ENCODE measurements around the gene HOXA7.
A peak's percentile ranks its signal among the peaks of the same experiment; 100 is the strongest.

HOXA7 gene

DNA sequence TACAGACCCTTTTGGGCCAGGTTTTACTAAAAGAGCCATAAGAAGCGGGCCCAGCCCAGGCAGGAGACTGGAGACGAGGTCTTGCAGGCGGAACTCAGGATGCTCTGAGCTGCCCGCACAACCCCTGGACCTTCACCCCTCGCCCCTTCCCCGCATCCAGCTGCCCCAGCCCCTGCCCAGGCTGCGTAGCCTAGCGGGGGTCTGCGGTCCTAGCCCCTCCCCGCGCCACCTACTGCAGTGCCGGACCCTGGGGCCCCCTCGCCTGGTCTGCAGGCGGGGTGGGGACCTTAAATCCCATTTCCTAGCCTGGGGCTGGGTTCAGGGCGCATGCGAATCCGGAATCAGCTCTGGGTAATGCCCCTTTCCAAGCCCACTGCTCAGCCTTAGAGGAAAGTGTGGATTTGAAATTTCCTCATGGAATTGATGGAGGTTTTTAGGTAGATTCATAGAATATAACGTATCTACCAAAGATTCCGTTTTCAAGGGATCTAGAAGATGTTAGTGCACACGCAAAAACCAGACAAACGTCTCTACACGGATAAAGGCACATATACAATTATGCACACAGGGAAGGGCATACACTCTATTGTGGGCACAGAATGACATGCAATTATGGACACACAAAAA, 3.5 kb downstream of the HOXA7 start:
- Histone ChIP-seq H3K9ac (ENCODE audit: low read length in 5 of 5) (peak overlapping the region in 4 of 5 donors; percentile 20 to 95 (median 78)), H3K9me3 (ENCODE audit: control insufficient read depth in 5 of 5, low read length in 5 of 5) (no peaks in the 10 kb centered on the region), H3K27me3 (ENCODE audit: control insufficient read depth in 5 of 5, insufficient read depth in 4 of 5, low read length in 5 of 5) (peaks cover 0 to 23% (median 0%) of the 10 kb centered on the region in 5 donors), H3K27ac (ENCODE audit: low read depth, low read length) (peak overlapping the region; percentile 95), H3K4me3 (ENCODE audit: low read depth in 1 of 5, low read length in 5 of 5) (peak overlapping the region; percentile 77 to 95 (median 90)), H3K36me3 (ENCODE audit: control insufficient read depth in 5 of 5, insufficient read depth in 5 of 5, low read length in 5 of 5) (no peaks in the 10 kb centered on the region), H3K4me1 (ENCODE audit: control insufficient read depth in 5 of 5, insufficient read depth in 5 of 5, low read length in 5 of 5) (peaks cover 10 to 82% (median 80%) of the 10 kb centered on the region in 5 donors)

- Histone ChIP-seq H3K9ac (ENCODE audit: low read length in 5 of 5) (peak within 1 kb of the TSS; percentile 65 to 95 (median 86)), H3K9me3 (ENCODE audit: control insufficient read depth in 5 of 5, low read length in 5 of 5) (no peaks in the 10 kb centered on the region), H3K4me1 (ENCODE audit: control insufficient read depth in 5 of 5, insufficient read depth in 5 of 5, low read length in 5 of 5) (peaks cover 10 to 86% (median 84%) of the 10 kb centered on the region in 5 donors), H3K27me3 (ENCODE audit: control insufficient read depth in 5 of 5, insufficient read depth in 4 of 5, low read length in 5 of 5) (peaks cover 0 to 23% (median 0%) of the 10 kb centered on the region in 5 donors), H3K4me3 (ENCODE audit: low read depth in 1 of 5, low read length in 5 of 5) (peak within 1 kb of the TSS; percentile 77 to 95 (median 90)), H3K27ac (ENCODE audit: low read depth, low read length) (peak within 1 kb of the TSS; percentile 95), H3K36me3 (ENCODE audit: control insufficient read depth in 5 of 5, insufficient read depth in 5 of 5, low read length in 5 of 5) (no peaks in the 10 kb centered on the region)
Measured at GRCh38 chr7:27151931-27152815, 4.3 kb downstream of the HOXA7 start, which contains the start of gene HOXA3. Gene HOXA3, minus strand, starts transcription at chr7:27152583. Its CDS starts 41,943 bp downstream, at chr7:27110640.

- Histone ChIP-seq H3K27ac (ENCODE audit: low read depth, low read length) (peak overlapping the region; percentile 95), H3K36me3 (ENCODE audit: control insufficient read depth in 5 of 5, insufficient read depth in 5 of 5, low read length in 5 of 5) (no peaks in the 10 kb centered on the region), H3K27me3 (ENCODE audit: control insufficient read depth in 5 of 5, insufficient read depth in 4 of 5, low read length in 5 of 5) (peaks cover 0 to 23% (median 0%) of the 10 kb centered on the region in 5 donors), H3K4me1 (ENCODE audit: control insufficient read depth in 5 of 5, insufficient read depth in 5 of 5, low read length in 5 of 5) (peaks cover 13 to 90% (median 85%) of the 10 kb centered on the region in 5 donors), H3K4me3 (ENCODE audit: low read depth in 1 of 5, low read length in 5 of 5) (peak overlapping the region; percentile 77 to 95 (median 90)), H3K9ac (ENCODE audit: low read length in 5 of 5) (peak overlapping the region; percentile 65 to 95 (median 86)), H3K9me3 (ENCODE audit: control insufficient read depth in 5 of 5, low read length in 5 of 5) (no peaks in the 10 kb centered on the region)
Measured at GRCh38 chr7:27151341-27151930, 5.0 kb downstream of the HOXA7 start.

GRCh38 chr7:27150568-27151340, 5.7 kb downstream of the HOXA7 start:
- Histone ChIP-seq H3K9me3 (ENCODE audit: control insufficient read depth in 5 of 5, low read length in 5 of 5) (no peaks in the 10 kb centered on the region), H3K27me3 (ENCODE audit: control insufficient read depth in 5 of 5, insufficient read depth in 4 of 5, low read length in 5 of 5) (peaks cover 0 to 23% (median 0%) of the 10 kb centered on the region in 5 donors), H3K4me3 (ENCODE audit: low read depth in 1 of 5, low read length in 5 of 5) (peak overlapping the region; percentile 77 to 95 (median 90)), H3K27ac (ENCODE audit: low read depth, low read length) (peak overlapping the region; percentile 95), H3K4me1 (ENCODE audit: control insufficient read depth in 5 of 5, insufficient read depth in 5 of 5, low read length in 5 of 5) (peaks cover 13 to 95% (median 85%) of the 10 kb centered on the region in 5 donors), H3K36me3 (ENCODE audit: control insufficient read depth in 5 of 5, insufficient read depth in 5 of 5, low read length in 5 of 5) (peaks cover 0 to 4% (median 0%) of the 10 kb centered on the region in 5 donors), H3K9ac (ENCODE audit: low read length in 5 of 5) (peak overlapping the region; percentile 26 to 95 (median 71))

GRCh38 chr7:27149842-27150567, 6.5 kb downstream of the HOXA7 start:
- H3K4me1 ChIP-seq (ENCODE audit: control insufficient read depth in 5 of 5, insufficient read depth in 5 of 5, low read length in 5 of 5), result peaks cover 13 to 95% (median 83%) of the 10 kb centered on the region in 5 donors
- H3K27ac ChIP-seq (ENCODE audit: low read depth, low read length), result peak overlapping the region; percentile 95
- H3K4me3 ChIP-seq (ENCODE audit: low read depth in 1 of 5, low read length in 5 of 5), result peak overlapping the region; percentile 77 to 95 (median 90)
- peak overlapping the region; percentile 48 to 95 (median 71) for H3K9ac ChIP-seq (ENCODE audit: low read length in 5 of 5)
- no peaks in the 10 kb centered on the region for H3K9me3 ChIP-seq (ENCODE audit: control insufficient read depth in 5 of 5, low read length in 5 of 5)
- peaks cover 0 to 18% (median 0%) of the 10 kb centered on the region in 5 donors for H3K27me3 ChIP-seq (ENCODE audit: control insufficient read depth in 5 of 5, insufficient read depth in 4 of 5, low read length in 5 of 5)
- H3K36me3 ChIP-seq (ENCODE audit: control insufficient read depth in 5 of 5, insufficient read depth in 5 of 5, low read length in 5 of 5), result peaks cover 0 to 11% (median 7%) of the 10 kb centered on the region in 5 donors

DNA sequence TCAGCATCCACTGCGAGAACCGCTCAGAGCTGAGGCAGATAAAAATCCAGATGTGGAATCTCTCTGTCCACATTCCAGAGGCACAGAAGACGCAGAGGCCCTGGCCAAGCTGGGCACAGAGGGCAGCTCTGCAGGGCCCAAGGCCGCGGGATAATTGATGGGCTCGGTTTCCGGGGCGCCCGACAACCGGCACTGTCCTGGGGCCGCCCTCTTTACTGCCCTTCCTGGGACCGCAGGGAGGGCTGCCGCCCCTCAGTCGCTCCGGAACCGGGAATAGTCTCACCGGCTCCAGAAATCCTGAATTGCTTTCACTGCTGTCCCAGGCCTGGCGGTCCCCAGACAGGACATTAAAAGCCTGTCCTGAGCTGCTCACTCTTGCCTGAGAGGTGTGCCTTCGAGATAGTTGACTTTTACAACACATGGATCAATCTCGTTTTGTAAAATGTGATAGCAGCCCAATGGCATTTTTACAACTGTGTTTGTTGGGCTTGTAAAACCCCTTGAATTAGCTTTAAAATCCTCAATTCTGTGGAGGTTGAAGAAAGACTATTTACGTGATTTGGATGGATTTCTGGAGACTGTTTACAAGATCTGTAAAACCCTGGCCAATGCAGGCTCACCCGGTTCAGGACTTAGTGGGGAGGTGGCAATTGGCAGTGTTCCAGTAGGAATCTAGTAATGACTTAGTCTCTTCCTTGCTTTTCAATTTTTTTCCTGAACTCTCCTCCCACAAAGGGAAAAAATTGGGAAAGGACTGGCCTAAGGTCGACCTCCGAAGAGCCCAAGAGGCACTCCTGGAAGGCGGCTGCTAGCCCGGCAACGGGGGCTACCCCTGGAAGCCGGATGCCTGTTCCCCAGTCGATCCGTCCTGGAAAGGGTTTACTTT, 7.5 kb downstream of the HOXA7 start:
- H3K4me3 ChIP-seq (ENCODE audit: low read depth in 1 of 5, low read length in 5 of 5), result peak overlapping the region; percentile 63 to 92 (median 89)
- peaks cover 13 to 94% (median 89%) of the 10 kb centered on the region in 5 donors for H3K4me1 ChIP-seq (ENCODE audit: control insufficient read depth in 5 of 5, insufficient read depth in 5 of 5, low read length in 5 of 5)
- H3K9ac ChIP-seq (ENCODE audit: low read length in 5 of 5), result peak overlapping the region; percentile 43 to 78 (median 71)

GRCh38 chr7:27148031-27148755, 8.3 kb downstream of the HOXA7 start:
- no peaks in the 10 kb centered on the region for H3K9me3 ChIP-seq (ENCODE audit: control insufficient read depth in 5 of 5, low read length in 5 of 5)
- H3K36me3 ChIP-seq (ENCODE audit: control insufficient read depth in 5 of 5, insufficient read depth in 5 of 5, low read length in 5 of 5), result peaks cover 0 to 22% (median 16%) of the 10 kb centered on the region in 5 donors
- peak overlapping the region; percentile 44 to 78 (median 58) for H3K9ac ChIP-seq (ENCODE audit: low read length in 5 of 5)
- peaks cover 13 to 91% (median 88%) of the 10 kb centered on the region in 5 donors for H3K4me1 ChIP-seq (ENCODE audit: control insufficient read depth in 5 of 5, insufficient read depth in 5 of 5, low read length in 5 of 5)
- H3K4me3 ChIP-seq (ENCODE audit: low read depth in 1 of 5, low read length in 5 of 5), result peak overlapping the region; percentile 63 to 92 (median 89)
- H3K27me3 ChIP-seq (ENCODE audit: control insufficient read depth in 5 of 5, insufficient read depth in 4 of 5, low read length in 5 of 5), result peaks cover 0 to 13% (median 0%) of the 10 kb centered on the region in 5 donors
- H3K27ac ChIP-seq (ENCODE audit: low read depth, low read length), result peak overlapping the region; percentile 95

More for the DNA sequence above, 7.5 kb downstream of the HOXA7 start:
- H3K27me3 ChIP-seq (ENCODE audit: control insufficient read depth in 5 of 5, insufficient read depth in 4 of 5, low read length in 5 of 5), result peaks cover 0 to 18% (median 0%) of the 10 kb centered on the region in 5 donors
- H3K9me3 ChIP-seq (ENCODE audit: control insufficient read depth in 5 of 5, low read length in 5 of 5), result no peaks in the 10 kb centered on the region
- H3K36me3 ChIP-seq (ENCODE audit: control insufficient read depth in 5 of 5, insufficient read depth in 5 of 5, low read length in 5 of 5), result peaks cover 0 to 19% (median 16%) of the 10 kb centered on the region in 5 donors
- H3K27ac ChIP-seq (ENCODE audit: low read depth, low read length), result peak overlapping the region; percentile 95

Measured in subcutaneous abdominal adipose tissue (tissue), 5 donors.